Right lobe of liver (tissue), 6 donors: Measurements from ENCODE around the gene DNM1. TPM values are rescaled to one million over a fixed set of nuclear protein-coding genes. Genes with fewer than 3 reads are reported as not detected.
A peak's percentile ranks its signal among the peaks of the same experiment; 100 is the strongest.

Experiments used
- ATAC-seq, 4 donors: fragments of 200-7000 bp; cut with Tn5 transposase; one replicate each; pipeline ENCODE4 v1.9.1; 2020; ENCODE audit warnings: mild to moderate bottlenecking in 4 of 4, moderate library complexity in 4 of 4
- DNase-seq, 3 donors: peaks; one replicate each; pipeline ENCODE4 v3.0.0-alpha.2; 2020
- H3K27ac ChIP-seq, 3 donors: fragments of 200-600 bp; one replicate each; pipeline ENCODE4 v1.8.0; 2022
- H3K27me3 ChIP-seq, 2 donors: fragments of 200-600 bp; one replicate each; pipeline ENCODE4 v1.8.0; 2022
- H3K36me3 ChIP-seq, 4 donors: fragments of 200-600 bp; sonication (generic) in 1 of 4; one replicate each; pipeline versions ENCODE4 v1.5.1 to v1.8.0; 2017 to 2022; ENCODE audit warnings: control low read depth in 1 of 4
- H3K4me1 ChIP-seq, 4 donors: fragments of 200-600 bp; sonication (generic) in 1 of 4; one replicate each; pipeline versions ENCODE4 v1.5.1 to v1.8.0; 2017 to 2022; ENCODE audit warnings: control low read depth in 1 of 4
- H3K4me3 ChIP-seq, 3 donors: fragments of 200-600 bp; one replicate each; pipeline ENCODE4 v1.8.0; 2022
- H3K9me3 ChIP-seq, 4 donors: fragments of 200-600 bp; sonication (generic) in 1 of 4; one replicate each; pipeline versions ENCODE4 v1.5.1 to v1.8.0; 2017 to 2022; ENCODE audit warnings: control low read depth in 1 of 4
- CTCF ChIP-seq, 4 donors: fragments of 200-600 bp in 3 of 4; fragments of 450-650 bp in 1 of 4; IDR thresholded peaks; one replicate each; pipeline versions ENCODE4 v1.5.1 to v1.8.0; 2016 to 2022; ENCODE audit warnings: antibody characterized with exemption in 4 of 4, mild to moderate bottlenecking in 2 of 4
- POLR2A ChIP-seq: fragments of 450-650 bp; IDR thresholded peaks from one replicate; pipeline ENCODE4 v1.6.1; 2017; ENCODE audit warnings: antibody characterized with exemption, mild to moderate bottlenecking
- WGBS: methylation state at CpG from one replicate; pipeline ENCODE4 v1.1.6; 2018; ENCODE audit warnings: low coverage, low lambda C conversion rate; ENCODE audit not compliant: insufficient coverage; ENCODE audit errors: missing lambda C conversion rate; 5-methylcytosine and 5-hydroxymethylcytosine counted together
- intact Hi-C, 2 donors: fragments of 100-400 bp; cut with DNase I; formaldehyde crosslinking; loops; one replicate each; pipeline versions ENCODE4 v1.11.2 to v1.14.1; 2022
- total RNA-seq, 6 experiments: library from RNA; depleted of rRNA in 2 of 6; stranded (reverse); fragments of >200 nt in 2 of 6; fragmentation: NEBNext Ultra II Directional in 3 of 6; extraction: Animal tissue kit (Norgen Biotek cat#: 25700) in 3 of 6; gene quantifications; one replicate each; pipeline versions ENCODE4 v1.1.0 to v1.2.4, GENCODE V29; 2016 to 2023
- donor health status: DM: no; HTN: yes; CAD: no.
- donor health status: DM: no; HTN: no; CAD: no.
- donor health status: DM: no; HTN: no; CAD: no.
- donor health status: DM: no; HTN: yes; CAD: no.
- donor health status: DM: no; HTN: yes; CAD: no.

The DNM1 gene
- total RNA-seq, 6 experiments from 2014 or later: 0.43 to 3.1 (median 1.8) TPM

GRCh38 chr9:128208946-128209669 is 5.9 kb downstream of the DNM1 start:
- no peak for TF ChIP-seq POLR2A
- no peak for TF ChIP-seq CTCF (IDR thresholded peaks at IDR 0.05)
- ATAC-seq (no peak), DNase-seq (no peak)
- Histone ChIP-seq H3K4me3 (no peak overlapping the region), H3K9me3 (no peaks in the 10 kb centered on the region), H3K27ac (no peak overlapping the region), H3K27me3 (no peaks in the 10 kb centered on the region), H3K4me1 (peaks cover 0 to 22% (median 4%) of the 10 kb centered on the region in 4 donors), H3K36me3 (no peaks in the 10 kb centered on the region)
- intact Hi-C loops: no loop called here
- 28% methylated on average over 3 of the region's 15 CpGs for WGBS

GRCh38 chr9:128211186-128211980 is 8.2 kb downstream of the DNM1 start:
- TF ChIP-seq CTCF (IDR thresholded peaks at IDR 0.05): no peak
- DNase-seq (peak in 2 of 3 donors; percentile 67 to 72), ATAC-seq (peak; percentile 83 to 89 (median 86))
- intact Hi-C loops: no loop called here
- peak overlapping the region in 2 of 3 donors; percentile 21 to 73 for H3K27ac ChIP-seq
- no peaks in the 10 kb centered on the region for H3K9me3 ChIP-seq
- H3K27me3 ChIP-seq: no peaks in the 10 kb centered on the region
- H3K4me3 ChIP-seq: no peak overlapping the region
- 49% methylated on average over 12 of the region's 12 CpGs for WGBS
- peaks cover 0 to 26% (median 4%) of the 10 kb centered on the region in 4 donors for H3K4me1 ChIP-seq
- H3K36me3 ChIP-seq: no peaks in the 10 kb centered on the region

GRCh38 chr9:128211981-128212281 is 8.8 kb downstream of the DNM1 start:
- Histone ChIP-seq H3K36me3 (no peaks in the 10 kb centered on the region), H3K4me3 (no peak overlapping the region), H3K27ac (peak overlapping the region in 2 of 3 donors; percentile 21 to 73), H3K27me3 (no peaks in the 10 kb centered on the region), H3K4me1 (peaks cover 0 to 32% (median 4%) of the 10 kb centered on the region in 4 donors), H3K9me3 (no peaks in the 10 kb centered on the region)
- DNase-seq (no peak), ATAC-seq (no peak)
- TF ChIP-seq CTCF (IDR thresholded peaks at IDR 0.05): no peak
- no peak for TF ChIP-seq POLR2A
- 50% methylated on average over 1 of the region's 2 CpGs for WGBS
- intact Hi-C loops: no loop called here

- ATAC-seq (no peak), DNase-seq (no peak)
- WGBS: 87% methylated on average over 9 of the region's 12 CpGs
- H3K36me3 ChIP-seq: no peaks in the 10 kb centered on the region
- TF ChIP-seq CTCF (IDR thresholded peaks at IDR 0.05): no peak
- TF ChIP-seq POLR2A: no peak
- no peak overlapping the region for H3K27ac ChIP-seq
- H3K9me3 ChIP-seq: no peaks in the 10 kb centered on the region
- intact Hi-C loops: no loop called here
- H3K4me3 ChIP-seq: no peak overlapping the region
- peaks cover 0 to 43% (median 6%) of the 10 kb centered on the region in 4 donors for H3K4me1 ChIP-seq
- no peaks in the 10 kb centered on the region for H3K27me3 ChIP-seq
These were observed 10.7 kb downstream of the DNM1 start for GRCh38 chr9:128213746-128214497.
